GM19438 (cell line): Measurements from ENCODE around the gene MYLK3.
A peak's percentile ranks its signal among the peaks of the same experiment; 100 is the strongest.
"Not testable (repeated sequence)": the region's sequence is repeated elsewhere in the genome, so short reads cannot be mapped to it uniquely, and the experiment has no call there.

Source experiments
- ATAC-seq: cut with Tn5 transposase; IDR thresholded peaks from one replicate; pipeline ENCODE4 v1.9.1; 2021; ENCODE audit warnings: low read depth; ENCODE audit not compliant: unreplicated experiment

The MYLK3 gene

GRCh38 chr16:46747777-46748651 lies at the start of gene MYLK3:
Gene MYLK3 (minus strand): TSS chr16:46748344. CDS start chr16:46748193, 151 bp downstream.
- ATAC-seq, result no peak

GRCh38 chr16:46797501-46797900 lies 49.4 kb upstream of the MYLK3 start:
- no peak for ATAC-seq

- no peak for ATAC-seq
These were observed 48.7 kb upstream of the MYLK3 start for GRCh38 chr16:46796764-46797269.

GRCh38 chr16:46793841-46794240 lies 45.7 kb upstream of the MYLK3 start:
- ATAC-seq, result no peak

- ATAC-seq, result no peak
These were observed 42.6 kb upstream of the MYLK3 start for GRCh38 chr16:46790599-46791270.

GRCh38 chr16:46789499-46790414 lies 41.6 kb upstream of the MYLK3 start:
- peak; percentile 75 for ATAC-seq

- ATAC-seq, result no peak
These were observed 40.8 kb upstream of the MYLK3 start for GRCh38 chr16:46788891-46789474.

- ATAC-seq, result no peak
These were observed 39.8 kb upstream of the MYLK3 start for GRCh38 chr16:46787909-46788308.

GRCh38 chr16:46785076-46785845 lies 37.1 kb upstream of the MYLK3 start:
- no peak for ATAC-seq

GRCh38 chr16:46784569-46784968 lies 36.4 kb upstream of the MYLK3 start:
- ATAC-seq, result not testable (repeated sequence)

GRCh38 chr16:46783800-46784199 lies 35.7 kb upstream of the MYLK3 start:
- no peak for ATAC-seq

- ATAC-seq, result no peak
These were observed 34.2 kb upstream of the MYLK3 start for GRCh38 chr16:46782320-46782719.

- no peak for ATAC-seq
These were observed 29.7 kb upstream of the MYLK3 start for GRCh38 chr16:46777804-46778203.

GRCh38 chr16:46775214-46775613 lies 27.1 kb upstream of the MYLK3 start:
- no peak for ATAC-seq

- ATAC-seq, result no peak
These were observed 26.6 kb upstream of the MYLK3 start for GRCh38 chr16:46774743-46775177.

- no peak for ATAC-seq
These were observed 24.3 kb upstream of the MYLK3 start for GRCh38 chr16:46772463-46772862.

GRCh38 chr16:46768809-46769208 lies 20.7 kb upstream of the MYLK3 start:
- ATAC-seq, result no peak

GRCh38 chr16:46765050-46765449 lies 16.9 kb upstream of the MYLK3 start:
- ATAC-seq, result no peak

- no peak for ATAC-seq
These were observed 15.0 kb upstream of the MYLK3 start for GRCh38 chr16:46763147-46763546.
